Glutamatergic neuron (in vitro differentiated cells): ENCODE data around the gene APBA2. TPM values are rescaled to one million over a fixed set of nuclear protein-coding genes. Genes with fewer than 3 reads are reported as not detected.

Experiments
- DNase-seq: peaks from one replicate; pipeline ENCODE4 v3.0.0; 2022
- H3K27ac Mint-ChIP-seq: one replicate; pipeline ENCODE4 v1.8.0; 2020; ENCODE audit warnings: mild to moderate bottlenecking, mixed read lengths, inconsistent platforms; ENCODE audit not compliant: unreplicated experiment
- H3K27me3 Mint-ChIP-seq: one replicate; pipeline ENCODE4 v1.8.0; 2020; ENCODE audit warnings: mild to moderate bottlenecking, moderate library complexity, mixed read lengths, inconsistent platforms; ENCODE audit not compliant: unreplicated experiment
- H3K36me3 Mint-ChIP-seq: one replicate; pipeline ENCODE4 v1.8.0; 2020; ENCODE audit warnings: mild to moderate bottlenecking, mixed read lengths, inconsistent platforms; ENCODE audit not compliant: unreplicated experiment
- H3K4me1 Mint-ChIP-seq: one replicate; pipeline ENCODE4 v1.8.0; 2020; ENCODE audit warnings: mild to moderate bottlenecking, low read depth, mixed read lengths, inconsistent platforms; ENCODE audit not compliant: unreplicated experiment
- H3K4me3 Mint-ChIP-seq: one replicate; pipeline ENCODE4 v1.8.0; 2020; ENCODE audit warnings: mild to moderate bottlenecking, mixed read lengths, inconsistent platforms; ENCODE audit not compliant: unreplicated experiment
- H3K9me3 Mint-ChIP-seq: one replicate; pipeline ENCODE4 v1.8.0; 2020; ENCODE audit warnings: mild to moderate bottlenecking, moderate library complexity, mixed read lengths, inconsistent platforms; ENCODE audit not compliant: unreplicated experiment
- total RNA-seq: library from RNA; stranded (reverse); fragmentation: NEBNext Ultra II Directional; extraction: Animal tissue kit (Norgen Biotek cat#: 25700); gene quantifications from one replicate; pipeline ENCODE4 v1.2.1, GENCODE V29; 2021; ENCODE audit not compliant: unreplicated experiment
- TF ChIP-seq, protein P1 (sequence below): fragments of 200-600 bp; sonication (generic); IDR thresholded peaks from one replicate; pipeline ENCODE4 v1.5.0; 2021; ENCODE audit not compliant: partially characterized antibody, unreplicated experiment

APBA2 gene
- total RNA-seq, 1 donor from 2014 or later, result 166 TPM

DNA sequence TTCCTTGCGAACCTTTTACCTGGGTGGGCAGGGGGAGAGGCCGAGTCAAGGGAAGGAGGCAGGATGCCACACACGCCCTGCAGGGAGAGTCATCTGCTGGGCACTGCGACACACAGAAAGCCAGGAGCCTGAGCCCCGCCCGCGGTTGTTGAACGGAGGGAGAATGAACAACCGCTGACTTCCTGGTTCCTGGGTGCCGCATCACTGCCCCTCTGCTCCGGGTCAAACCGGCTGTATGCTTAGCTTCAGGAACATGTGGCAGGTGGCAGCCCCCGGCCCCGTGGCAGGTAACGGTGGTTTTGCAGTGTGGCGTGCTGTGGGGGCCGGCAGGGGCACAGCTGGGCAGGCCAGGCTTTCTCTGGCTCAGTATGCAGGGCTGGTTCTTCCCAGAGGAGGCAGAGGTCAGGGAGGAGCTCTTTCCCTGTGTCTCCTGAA lies 33.4 kb downstream of the APBA2 start:
- H3K36me3 Mint-ChIP-seq, result peaks cover 8% of the 10 kb centered on the region
- TF ChIP-seq, protein P1, sequence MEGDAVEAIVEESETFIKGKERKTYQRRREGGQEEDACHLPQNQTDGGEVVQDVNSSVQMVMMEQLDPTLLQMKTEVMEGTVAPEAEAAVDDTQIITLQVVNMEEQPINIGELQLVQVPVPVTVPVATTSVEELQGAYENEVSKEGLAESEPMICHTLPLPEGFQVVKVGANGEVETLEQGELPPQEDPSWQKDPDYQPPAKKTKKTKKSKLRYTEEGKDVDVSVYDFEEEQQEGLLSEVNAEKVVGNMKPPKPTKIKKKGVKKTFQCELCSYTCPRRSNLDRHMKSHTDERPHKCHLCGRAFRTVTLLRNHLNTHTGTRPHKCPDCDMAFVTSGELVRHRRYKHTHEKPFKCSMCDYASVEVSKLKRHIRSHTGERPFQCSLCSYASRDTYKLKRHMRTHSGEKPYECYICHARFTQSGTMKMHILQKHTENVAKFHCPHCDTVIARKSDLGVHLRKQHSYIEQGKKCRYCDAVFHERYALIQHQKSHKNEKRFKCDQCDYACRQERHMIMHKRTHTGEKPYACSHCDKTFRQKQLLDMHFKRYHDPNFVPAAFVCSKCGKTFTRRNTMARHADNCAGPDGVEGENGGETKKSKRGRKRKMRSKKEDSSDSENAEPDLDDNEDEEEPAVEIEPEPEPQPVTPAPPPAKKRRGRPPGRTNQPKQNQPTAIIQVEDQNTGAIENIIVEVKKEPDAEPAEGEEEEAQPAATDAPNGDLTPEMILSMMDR, result no peak
- no peak overlapping the region for H3K4me3 Mint-ChIP-seq
- H3K9me3 Mint-ChIP-seq, result peaks cover 6% of the 10 kb centered on the region
- peaks cover 25% of the 10 kb centered on the region for H3K4me1 Mint-ChIP-seq
- peaks cover 7% of the 10 kb centered on the region for H3K27me3 Mint-ChIP-seq
- peak overlapping the region; percentile 48 for H3K27ac Mint-ChIP-seq
- DNase-seq, result no peak

DNA sequence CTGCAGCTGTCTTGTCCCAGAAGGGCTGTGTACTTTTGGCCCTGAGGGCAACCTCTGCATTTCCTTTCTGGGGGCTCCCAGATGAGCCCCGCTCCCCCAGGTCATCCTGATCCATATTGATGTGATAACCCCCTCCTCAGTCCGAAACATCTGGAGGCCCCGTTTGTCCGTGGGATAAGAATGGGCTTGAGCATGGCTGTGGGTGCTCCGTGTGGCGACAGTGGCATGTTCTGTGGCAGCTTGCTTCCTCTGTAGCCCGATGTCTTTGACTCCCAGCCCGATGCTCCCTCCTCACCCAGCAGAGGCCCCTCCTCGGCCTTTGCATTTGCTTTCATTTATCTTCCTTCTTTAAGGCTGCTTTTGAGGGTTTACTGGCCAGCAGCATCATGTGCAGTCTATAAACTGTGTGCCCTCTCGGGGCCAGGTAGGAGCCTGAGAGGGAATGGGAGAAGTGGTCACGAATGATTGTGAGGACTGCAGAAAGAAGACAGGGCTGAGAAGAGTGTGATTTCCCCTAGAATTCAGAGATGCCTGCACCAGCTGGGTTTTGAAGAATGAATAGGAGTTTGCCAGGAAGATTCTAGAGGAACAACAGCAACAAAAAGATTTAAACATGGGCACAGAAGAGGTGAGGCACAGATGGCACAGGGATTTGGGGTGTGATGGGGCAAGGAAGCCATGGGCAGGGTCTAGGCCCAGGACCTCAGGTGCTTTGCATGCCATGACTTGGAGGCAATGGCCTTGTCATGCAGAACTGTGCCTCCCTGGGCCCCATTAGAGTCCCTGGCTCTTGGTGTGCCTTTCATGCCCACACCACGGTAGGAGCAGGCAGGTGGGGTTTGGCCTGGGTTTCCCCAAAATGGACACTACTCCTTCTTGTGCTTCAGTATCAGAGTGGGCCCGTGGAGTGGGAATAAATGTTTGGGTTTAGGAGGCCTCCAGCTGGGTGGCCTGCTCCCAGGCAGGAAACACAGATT lies 34.2 kb downstream of the APBA2 start:
- TF ChIP-seq, protein P1, result no peak
- peaks cover 8% of the 10 kb centered on the region for H3K36me3 Mint-ChIP-seq
- no peak for DNase-seq
- peaks cover 25% of the 10 kb centered on the region for H3K4me1 Mint-ChIP-seq
- no peak overlapping the region for H3K27ac Mint-ChIP-seq
- H3K9me3 Mint-ChIP-seq, result peaks cover 6% of the 10 kb centered on the region
- no peak overlapping the region for H3K4me3 Mint-ChIP-seq
- H3K27me3 Mint-ChIP-seq, result peaks cover 7% of the 10 kb centered on the region

DNA sequence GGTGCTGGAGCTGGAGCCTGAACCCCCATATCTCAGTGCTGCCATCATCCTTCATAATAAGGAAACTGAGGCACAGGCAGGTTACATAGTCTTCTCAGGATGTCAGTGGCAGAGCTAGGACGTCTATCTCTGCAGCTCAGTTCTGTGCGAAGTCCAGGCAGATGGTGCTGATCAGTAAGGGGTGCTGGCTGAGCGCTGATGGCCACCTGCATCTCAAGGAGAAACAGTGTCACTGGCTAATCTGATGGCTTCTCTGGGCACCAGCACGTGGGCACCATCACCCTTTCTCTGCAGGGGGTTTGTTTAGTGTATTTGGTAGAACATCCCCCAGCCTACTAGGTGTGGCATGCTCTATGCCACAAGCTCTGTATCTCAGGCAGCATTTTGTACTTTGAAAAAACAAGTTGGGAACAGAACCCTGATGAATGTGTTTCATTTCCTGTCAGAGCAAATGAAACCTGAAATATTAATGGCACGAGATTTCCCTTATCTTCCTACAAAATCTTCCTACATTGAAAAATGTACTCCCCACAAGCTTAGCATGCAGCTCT lies 35.1 kb downstream of the APBA2 start:
- no peak for DNase-seq
- peaks cover 7% of the 10 kb centered on the region for H3K27me3 Mint-ChIP-seq
- TF ChIP-seq, protein P1, result no peak
- H3K4me1 Mint-ChIP-seq, result peaks cover 25% of the 10 kb centered on the region
- no peak overlapping the region for H3K4me3 Mint-ChIP-seq
- H3K27ac Mint-ChIP-seq, result no peak overlapping the region
- H3K36me3 Mint-ChIP-seq, result peaks cover 8% of the 10 kb centered on the region
- H3K9me3 Mint-ChIP-seq, result peaks cover 6% of the 10 kb centered on the region

DNA sequence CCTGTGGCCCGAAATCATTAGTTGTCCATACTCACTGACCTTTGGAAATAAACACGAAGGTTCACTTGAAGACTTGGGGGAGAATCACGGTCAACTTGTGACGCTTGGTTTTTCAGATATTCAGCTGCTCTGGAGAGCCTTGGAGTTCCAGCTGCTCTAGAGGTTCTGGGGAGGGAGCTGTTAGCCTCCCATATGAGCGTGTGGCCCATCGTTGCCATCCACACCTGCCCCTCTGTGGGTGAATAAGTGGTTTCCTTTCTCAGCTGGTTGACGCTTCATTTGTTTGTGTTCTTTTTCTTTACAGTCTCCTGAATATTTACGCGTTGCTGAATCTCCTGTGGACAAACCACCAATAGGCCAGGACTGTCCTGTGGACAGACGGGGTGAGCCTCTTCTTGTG lies 35.6 kb downstream of the APBA2 start:
- H3K27ac Mint-ChIP-seq, result no peak overlapping the region
- TF ChIP-seq, protein P1, result no peak
- no peak for DNase-seq
- H3K36me3 Mint-ChIP-seq, result peaks cover 8% of the 10 kb centered on the region
- peaks cover 25% of the 10 kb centered on the region for H3K4me1 Mint-ChIP-seq
- peaks cover 6% of the 10 kb centered on the region for H3K9me3 Mint-ChIP-seq
- no peak overlapping the region for H3K4me3 Mint-ChIP-seq
- peaks cover 7% of the 10 kb centered on the region for H3K27me3 Mint-ChIP-seq
